ENCODE measurements around the gene PDE4DIP. TPM values are rescaled to one million over a fixed set of nuclear protein-coding genes. Genes with fewer than 3 reads are reported as not detected.
"Not testable (repeated sequence)": the region's sequence is repeated elsewhere in the genome, so short reads cannot be mapped to it uniquely, and the experiment has no call there.

Gene PDE4DIP
- total RNA-seq, 4 donors from 2014 or later = 630 to 1,712 (median 1,308) TPM

DNA sequence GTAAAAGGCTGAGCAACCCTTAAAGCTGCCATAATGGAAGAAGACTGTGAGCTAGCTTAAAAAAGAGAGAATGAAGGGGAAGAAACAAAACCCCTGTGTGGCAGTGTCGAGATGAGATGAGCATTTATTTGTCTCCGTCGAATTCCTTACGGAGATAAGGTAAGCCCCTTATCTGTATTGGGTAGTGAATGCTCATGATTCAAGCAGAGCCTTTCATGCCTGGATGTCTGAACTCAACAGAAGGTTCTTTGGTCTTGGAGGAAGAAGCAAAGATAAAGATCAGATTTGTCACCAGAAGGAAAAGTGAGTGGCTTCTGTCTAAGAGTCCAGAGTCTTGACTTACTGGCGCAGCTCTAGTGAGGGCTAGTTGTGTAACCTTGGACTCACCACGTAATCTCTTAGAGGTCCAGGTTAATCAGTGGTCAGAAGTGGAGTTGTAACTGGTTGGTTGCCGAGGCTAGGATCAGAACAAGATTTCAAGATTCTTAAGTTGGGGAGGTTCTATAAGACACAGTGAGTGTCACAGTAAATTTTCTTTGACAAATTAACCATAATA is 146.1 kb downstream of the PDE4DIP start:
- in situ Hi-C loops (cut with MboI; ENCODE audit: low sequenced_read_pairs in 4 of 4); H3K9me3 ChIP-seq; intact Hi-C loops (cut with DNase I; ENCODE audit: low total_unique reads); H3K4me3 ChIP-seq; H3K4me1 ChIP-seq; DNase-seq; H3K27me3 ChIP-seq: not testable (repeated sequence)
- peak overlapping the region in 3 of 4 donors; percentile 25 to 51 (median 51) for H3K27ac ChIP-seq
- H3K36me3 ChIP-seq = peaks cover 0 to 16% of the 10 kb centered on the region in 2 donors
- ATAC-seq = peak in 1 of 2 donors; percentile 19

- peak in 1 of 2 donors; percentile 32 for ATAC-seq
- H3K36me3 ChIP-seq; in situ Hi-C loops (cut with MboI; ENCODE audit: low sequenced_read_pairs in 4 of 4): not testable (repeated sequence)
Observed at GRCh38 chr1:148991818-148992217, 147.6 kb downstream of the PDE4DIP start.

GRCh38 chr1:148992364-148992763 is 148.1 kb downstream of the PDE4DIP start:
- intact Hi-C loops (cut with DNase I; ENCODE audit: low total_unique reads); in situ Hi-C loops (cut with MboI; ENCODE audit: low sequenced_read_pairs in 4 of 4); H3K36me3 ChIP-seq; H3K4me3 ChIP-seq; DNase-seq; H3K27me3 ChIP-seq; H3K4me1 ChIP-seq; H3K9me3 ChIP-seq: not testable (repeated sequence)
- peak overlapping the region; percentile 58 to 64 (median 60) for H3K27ac ChIP-seq
- peak; percentile 49 to 66 for ATAC-seq

More at GRCh38 chr1:148991818-148992217, 147.6 kb downstream of the PDE4DIP start:
- H3K27me3 ChIP-seq; H3K9me3 ChIP-seq; H3K4me3 ChIP-seq; DNase-seq; H3K4me1 ChIP-seq; intact Hi-C loops (cut with DNase I; ENCODE audit: low total_unique reads): not testable (repeated sequence)
- H3K27ac ChIP-seq = peak overlapping the region; percentile 58 to 64 (median 60)

DNA sequence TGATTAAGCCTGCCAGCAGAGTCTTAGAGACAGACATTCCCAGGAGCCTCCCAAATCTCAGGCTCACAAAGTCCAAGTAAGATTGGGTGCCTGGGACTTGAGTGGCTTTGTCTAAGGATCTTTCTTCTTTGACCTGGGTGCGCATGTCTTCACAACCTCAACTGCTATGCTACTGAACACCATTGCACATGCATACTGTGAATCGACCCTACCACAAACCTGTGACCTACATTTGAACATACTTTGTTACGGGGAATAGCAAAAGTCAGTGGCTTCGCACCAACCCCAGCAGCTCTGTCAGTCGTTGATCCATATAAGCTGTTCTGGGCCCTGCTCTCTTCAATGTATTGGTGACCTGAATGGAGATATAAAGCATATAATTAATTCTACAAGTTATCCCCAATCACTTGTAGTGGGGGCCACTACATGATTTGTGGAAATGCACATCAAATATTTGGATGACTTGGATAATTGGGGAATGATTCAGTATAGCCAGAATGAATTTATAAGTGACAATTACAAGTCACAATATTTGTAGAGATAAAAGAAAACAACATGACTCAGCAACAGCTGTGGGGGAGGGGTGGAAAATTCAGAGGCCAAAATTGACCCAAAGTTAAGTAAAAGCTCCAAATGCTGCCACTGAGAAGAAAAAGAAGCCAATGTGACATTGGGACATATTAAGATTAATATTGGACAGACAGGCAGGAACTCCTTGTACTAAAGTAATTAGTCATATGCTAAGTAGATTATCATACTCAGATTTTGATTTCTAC is 152.4 kb downstream of the PDE4DIP start:
- H3K4me1 ChIP-seq; H3K36me3 ChIP-seq; intact Hi-C loops (cut with DNase I; ENCODE audit: low total_unique reads); ATAC-seq; DNase-seq; H3K4me3 ChIP-seq; H3K27me3 ChIP-seq; H3K9me3 ChIP-seq; in situ Hi-C loops (cut with MboI; ENCODE audit: low sequenced_read_pairs in 4 of 4): not testable (repeated sequence)
- H3K27ac ChIP-seq = peak overlapping the region; percentile 72 to 80 (median 78)

DNA sequence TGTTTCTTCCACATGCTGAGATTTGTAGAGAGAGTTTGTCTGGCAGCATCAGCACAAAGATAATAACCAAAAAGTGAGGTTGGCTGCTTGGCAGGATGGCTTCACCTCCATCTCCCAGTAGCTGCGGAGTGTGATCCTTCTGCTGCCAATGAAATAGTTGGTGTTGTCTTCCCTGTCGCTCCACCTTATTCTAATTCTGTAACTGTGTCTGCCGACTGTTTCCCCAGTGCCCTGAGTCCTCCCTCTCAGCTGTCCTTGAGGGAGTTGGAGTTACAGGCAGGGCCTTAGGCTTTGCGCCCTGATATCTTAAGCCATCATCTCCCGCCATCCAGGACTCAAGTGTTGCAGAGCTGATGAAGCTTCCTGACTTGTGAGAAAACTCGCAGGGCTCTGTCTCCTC is 153.2 kb downstream of the PDE4DIP start:
- H3K4me3 ChIP-seq; H3K4me1 ChIP-seq; H3K9me3 ChIP-seq; H3K27me3 ChIP-seq; in situ Hi-C loops (cut with MboI; ENCODE audit: low sequenced_read_pairs in 4 of 4); H3K36me3 ChIP-seq; intact Hi-C loops (cut with DNase I; ENCODE audit: low total_unique reads): not testable (repeated sequence)
- ATAC-seq = peak; percentile 82 to 90
- peak in 1 of 2 donors; percentile 53 for DNase-seq
- peak overlapping the region; percentile 46 to 71 (median 60) for H3K27ac ChIP-seq

DNA sequence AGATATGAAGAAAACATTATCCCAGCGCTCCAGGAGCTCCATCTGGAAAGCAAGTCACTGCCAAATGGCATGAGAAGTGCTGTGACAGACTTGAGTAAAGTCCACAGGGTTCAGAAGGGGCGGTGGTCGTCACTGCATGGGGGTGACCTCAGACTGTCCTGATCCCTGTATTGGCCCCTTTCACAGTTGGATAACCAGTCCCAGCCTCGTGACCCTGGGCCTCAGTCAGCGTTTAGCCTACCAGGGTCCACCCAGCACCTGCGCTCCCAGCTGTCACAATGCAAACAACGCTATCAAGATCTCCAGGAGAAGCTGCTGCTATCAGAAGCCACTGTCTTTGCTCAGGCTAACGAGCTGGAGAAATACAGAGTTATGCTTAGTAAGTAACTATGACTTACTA is 158.4 kb downstream of the PDE4DIP start:
- in situ Hi-C loops (cut with MboI; ENCODE audit: low sequenced_read_pairs in 4 of 4); H3K36me3 ChIP-seq; H3K27ac ChIP-seq; ATAC-seq; intact Hi-C loops (cut with DNase I; ENCODE audit: low total_unique reads); H3K9me3 ChIP-seq; DNase-seq; H3K27me3 ChIP-seq; H3K4me1 ChIP-seq; H3K4me3 ChIP-seq: not testable (repeated sequence)

GRCh38 chr1:149008326-149008725 is 164.1 kb downstream of the PDE4DIP start:
- DNase-seq; H3K27me3 ChIP-seq; H3K4me1 ChIP-seq; in situ Hi-C loops (cut with MboI; ENCODE audit: low sequenced_read_pairs in 4 of 4); H3K27ac ChIP-seq; H3K9me3 ChIP-seq; ATAC-seq; intact Hi-C loops (cut with DNase I; ENCODE audit: low total_unique reads); H3K4me3 ChIP-seq; H3K36me3 ChIP-seq: not testable (repeated sequence)

GRCh38 chr1:149008769-149009168 is 164.5 kb downstream of the PDE4DIP start:
- ATAC-seq; H3K4me1 ChIP-seq; H3K4me3 ChIP-seq; in situ Hi-C loops (cut with MboI; ENCODE audit: low sequenced_read_pairs in 4 of 4); H3K27me3 ChIP-seq; intact Hi-C loops (cut with DNase I; ENCODE audit: low total_unique reads); DNase-seq; H3K27ac ChIP-seq; H3K9me3 ChIP-seq; H3K36me3 ChIP-seq: not testable (repeated sequence)

- in situ Hi-C loops (cut with MboI; ENCODE audit: low sequenced_read_pairs in 4 of 4); H3K9me3 ChIP-seq; DNase-seq; H3K27me3 ChIP-seq; H3K4me3 ChIP-seq; H3K27ac ChIP-seq; H3K36me3 ChIP-seq; ATAC-seq; intact Hi-C loops (cut with DNase I; ENCODE audit: low total_unique reads); H3K4me1 ChIP-seq: not testable (repeated sequence)
Observed at GRCh38 chr1:149009761-149010160, 165.5 kb downstream of the PDE4DIP start.

GRCh38 chr1:149012599-149012998 is 168.4 kb downstream of the PDE4DIP start:
- H3K27me3 ChIP-seq; ATAC-seq; in situ Hi-C loops (cut with MboI; ENCODE audit: low sequenced_read_pairs in 4 of 4); H3K4me1 ChIP-seq; DNase-seq; intact Hi-C loops (cut with DNase I; ENCODE audit: low total_unique reads); H3K9me3 ChIP-seq; H3K4me3 ChIP-seq; H3K27ac ChIP-seq: not testable (repeated sequence)
- H3K36me3 ChIP-seq = peaks cover 0 to 12% of the 10 kb centered on the region in 2 donors

- DNase-seq; intact Hi-C loops (cut with DNase I; ENCODE audit: low total_unique reads): not testable (repeated sequence)
Observed at GRCh38 chr1:149013513-149013912, 169.3 kb downstream of the PDE4DIP start.

GRCh38 chr1:149015522-149015921 is 171.3 kb downstream of the PDE4DIP start:
- H3K27me3 ChIP-seq; H3K9me3 ChIP-seq; in situ Hi-C loops (cut with MboI; ENCODE audit: low sequenced_read_pairs in 4 of 4); H3K4me1 ChIP-seq; intact Hi-C loops (cut with DNase I; ENCODE audit: low total_unique reads); H3K4me3 ChIP-seq; DNase-seq; H3K27ac ChIP-seq: not testable (repeated sequence)
- peaks cover 0 to 10% of the 10 kb centered on the region in 2 donors for H3K36me3 ChIP-seq
- ATAC-seq = peak in 1 of 2 donors; percentile 39

More at GRCh38 chr1:149013513-149013912, 169.3 kb downstream of the PDE4DIP start:
- H3K4me1 ChIP-seq; H3K27me3 ChIP-seq; H3K27ac ChIP-seq; ATAC-seq; H3K4me3 ChIP-seq; H3K9me3 ChIP-seq; in situ Hi-C loops (cut with MboI; ENCODE audit: low sequenced_read_pairs in 4 of 4): not testable (repeated sequence)
- H3K36me3 ChIP-seq = peaks cover 0 to 12% of the 10 kb centered on the region in 2 donors
